Peyer's patch (tissue), 4 donors: ENCODE measurements around the gene AP1B1.

Experiments used
- CTCF ChIP-seq, 6 experiments: fragments of 450-650 bp in 4 of 6; fragments of 200-600 bp in 2 of 6; sonication (generic) in 1 of 6; IDR thresholded peaks; one replicate each; pipeline ENCODE4 v1.5.1; 2017 to 2019; ENCODE audit warnings: antibody characterized with exemption in 6 of 6, mild to moderate bottlenecking in 3 of 6, moderate library complexity in 1 of 6
- POLR2A ChIP-seq, 2 donors: fragments of 450-650 bp; IDR thresholded peaks; one replicate each; pipeline ENCODE4 v1.5.1; 2017; ENCODE audit warnings: antibody characterized with exemption in 2 of 2, mild to moderate bottlenecking in 2 of 2, moderate library complexity in 2 of 2

DNA sequence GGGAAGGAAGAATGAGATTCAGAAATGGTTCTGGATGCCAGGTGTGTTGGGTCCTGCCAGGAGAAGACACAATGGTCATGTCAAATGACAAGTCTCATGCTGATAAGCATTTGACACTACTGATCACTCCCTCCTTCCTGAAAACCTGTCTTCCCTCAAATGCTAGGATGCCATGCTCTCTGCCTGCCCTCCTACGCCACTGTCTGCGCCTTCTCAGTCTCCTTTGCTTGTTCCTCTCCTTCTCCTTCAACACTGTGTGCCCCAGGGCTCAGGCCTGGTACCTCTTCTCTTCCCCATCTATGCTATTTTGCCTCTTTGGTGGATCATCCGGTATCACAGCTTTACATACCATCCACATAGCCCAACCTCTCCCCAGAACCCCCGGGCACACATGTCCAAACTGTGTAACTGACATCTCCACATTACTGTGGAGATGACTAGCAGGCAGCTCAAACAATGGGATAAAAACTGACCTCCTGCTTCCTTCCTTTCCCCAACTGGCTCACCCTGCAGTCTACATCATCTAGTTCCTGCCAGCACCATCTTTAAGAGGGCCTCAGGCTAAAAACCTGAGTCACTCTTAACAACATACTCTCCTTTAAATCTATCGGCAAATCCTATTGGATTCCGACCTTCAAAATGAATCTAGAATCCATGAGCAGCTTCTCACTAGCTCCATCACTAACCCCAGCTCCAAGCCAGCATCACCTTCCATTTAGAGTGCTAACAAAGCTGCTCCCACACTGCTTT lies 8.2 kb downstream of the AP1B1 start:
- TF ChIP-seq CTCF (IDR thresholded peaks at IDR 0.05) (no peak), POLR2A (IDR thresholded peaks at IDR 0.05) (no peak)
